ENCODE results near the gene TMEM198.

The TMEM198 gene

DNA sequence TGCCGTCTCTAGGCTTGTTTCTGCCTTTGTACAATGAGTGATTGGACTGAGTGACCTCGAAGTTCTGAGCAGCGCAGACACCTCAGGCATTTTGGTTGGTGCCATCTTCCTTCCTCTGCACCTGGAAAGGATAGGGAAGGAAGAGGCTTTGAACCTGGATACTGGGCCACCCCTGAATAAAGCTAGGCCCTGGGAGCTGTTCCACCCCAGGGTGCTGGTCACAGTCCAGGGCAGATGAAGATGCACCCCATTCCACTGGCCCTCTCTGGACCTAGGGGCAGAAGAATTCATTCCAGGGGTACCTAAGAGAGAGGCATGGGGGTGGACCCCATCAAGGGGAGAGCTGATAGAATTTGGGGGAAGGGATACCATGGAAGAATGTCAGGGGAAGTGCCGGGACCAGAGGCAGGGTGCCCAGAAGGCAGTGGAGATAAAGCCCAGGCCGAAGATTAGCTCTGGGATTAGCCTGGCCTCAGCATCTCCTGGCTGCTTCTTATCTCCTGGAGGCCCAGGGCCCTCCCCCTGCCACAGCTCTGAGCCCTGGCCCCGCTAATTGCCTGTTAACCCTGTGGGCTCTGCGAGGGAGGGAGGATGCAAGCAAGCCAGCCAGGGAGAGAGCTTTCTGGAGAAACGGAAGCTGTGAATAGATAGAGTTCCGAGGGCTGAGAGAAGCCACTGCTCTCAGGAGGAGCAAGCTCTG lies 18.1 kb upstream of the TMEM198 start:
- no peak for TF ChIP-seq CTCF (conservative IDR thresholded peaks at IDR 0.05; ENCODE audit: control insufficient read depth, insufficient read depth, low read depth, low read length)
- no peak overlapping the region for H3K4me3 ChIP-seq (ENCODE audit: control insufficient read depth, low read depth, low read length)
- no peak for DNase-seq (ENCODE audit: low read depth)

DNA sequence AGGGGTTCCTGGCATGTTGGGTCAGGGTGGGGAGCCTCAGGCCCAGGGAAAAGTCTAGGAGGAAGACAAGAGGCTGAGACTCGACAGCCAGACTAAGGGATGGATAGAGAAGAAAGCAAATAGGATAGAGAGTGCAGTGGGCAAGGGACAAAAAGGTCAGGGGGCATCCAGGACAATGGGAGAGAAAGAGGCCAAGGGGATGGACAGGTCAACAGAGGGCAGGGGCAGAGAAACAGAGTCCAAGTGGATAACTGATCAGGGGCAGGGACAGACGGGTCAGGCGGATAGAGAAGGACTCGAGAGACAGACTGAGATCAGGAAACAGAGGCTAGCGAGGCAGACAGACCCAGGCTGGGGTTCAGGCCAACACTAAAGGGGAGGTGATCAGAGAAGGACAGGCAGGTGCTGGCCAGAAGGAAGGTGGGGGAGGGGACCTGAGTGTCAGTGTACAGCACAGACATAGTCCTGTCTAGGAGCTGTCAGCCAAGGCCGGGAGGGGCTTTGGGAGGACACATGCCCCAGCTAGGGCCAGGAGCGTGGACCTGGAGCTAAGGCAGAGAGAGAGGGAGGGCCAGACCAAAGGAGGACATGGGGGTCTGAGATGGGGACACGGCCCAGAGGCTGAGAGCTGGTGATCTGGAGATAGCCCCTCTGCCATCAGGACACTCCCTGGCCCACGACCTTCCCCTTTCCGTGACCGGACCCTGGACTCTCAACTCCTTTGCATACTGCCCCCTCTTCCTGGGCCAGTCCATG lies 17.3 kb upstream of the TMEM198 start:
- no peak for TF ChIP-seq CTCF (conservative IDR thresholded peaks at IDR 0.05; ENCODE audit: control insufficient read depth, insufficient read depth, low read depth, low read length)

DNA sequence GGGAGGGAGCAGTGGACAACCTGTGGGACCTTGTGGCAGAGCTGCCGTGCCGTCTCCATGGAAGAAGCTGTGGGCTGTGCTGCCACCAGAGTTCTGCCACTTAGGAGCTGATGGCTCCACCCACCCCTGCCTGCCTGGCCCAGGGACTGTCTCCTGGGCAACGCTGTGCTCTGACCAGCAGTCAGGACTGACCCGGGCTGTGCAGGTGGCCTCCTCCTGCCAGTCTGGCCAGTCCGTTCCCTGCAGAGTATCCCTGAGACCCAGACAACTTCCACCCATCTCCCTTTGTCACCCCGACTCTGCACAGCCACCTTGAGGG lies 16.8 kb upstream of the TMEM198 start:
- no peak overlapping the region for H3K4me3 ChIP-seq (ENCODE audit: control insufficient read depth, low read depth, low read length)
- DNase-seq (ENCODE audit: low read depth): no peak
- TF ChIP-seq CTCF (conservative IDR thresholded peaks at IDR 0.05; ENCODE audit: control insufficient read depth, insufficient read depth, low read depth, low read length): no peak

More for the DNA sequence above, 17.3 kb upstream of the TMEM198 start:
- H3K4me3 ChIP-seq (ENCODE audit: control insufficient read depth, low read depth, low read length): no peak overlapping the region
- no peak for DNase-seq (ENCODE audit: low read depth)

DNA sequence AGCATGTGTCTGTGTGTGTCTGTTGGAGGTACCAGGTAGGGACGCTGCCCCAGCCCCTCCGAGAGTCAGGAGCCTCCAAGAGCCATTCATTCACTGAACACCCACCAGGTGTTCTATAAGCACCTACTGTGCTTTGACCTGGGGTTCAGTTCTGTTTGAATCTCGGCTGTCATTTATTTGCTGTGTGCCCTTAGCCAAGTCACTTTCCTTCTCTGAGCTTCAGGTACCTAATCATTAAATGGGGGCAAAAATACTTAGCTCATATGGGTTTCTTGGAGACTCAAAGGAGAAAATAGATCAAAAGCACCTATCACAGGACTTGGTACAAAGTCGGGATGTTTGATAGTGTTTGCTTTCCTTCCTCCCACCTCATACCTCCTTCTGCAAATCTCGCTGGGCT lies 16.4 kb upstream of the TMEM198 start:
- TF ChIP-seq CTCF (conservative IDR thresholded peaks at IDR 0.05; ENCODE audit: control insufficient read depth, insufficient read depth, low read depth, low read length): no peak
- no peak for DNase-seq (ENCODE audit: low read depth)
- no peak overlapping the region for H3K4me3 ChIP-seq (ENCODE audit: control insufficient read depth, low read depth, low read length)

DNA sequence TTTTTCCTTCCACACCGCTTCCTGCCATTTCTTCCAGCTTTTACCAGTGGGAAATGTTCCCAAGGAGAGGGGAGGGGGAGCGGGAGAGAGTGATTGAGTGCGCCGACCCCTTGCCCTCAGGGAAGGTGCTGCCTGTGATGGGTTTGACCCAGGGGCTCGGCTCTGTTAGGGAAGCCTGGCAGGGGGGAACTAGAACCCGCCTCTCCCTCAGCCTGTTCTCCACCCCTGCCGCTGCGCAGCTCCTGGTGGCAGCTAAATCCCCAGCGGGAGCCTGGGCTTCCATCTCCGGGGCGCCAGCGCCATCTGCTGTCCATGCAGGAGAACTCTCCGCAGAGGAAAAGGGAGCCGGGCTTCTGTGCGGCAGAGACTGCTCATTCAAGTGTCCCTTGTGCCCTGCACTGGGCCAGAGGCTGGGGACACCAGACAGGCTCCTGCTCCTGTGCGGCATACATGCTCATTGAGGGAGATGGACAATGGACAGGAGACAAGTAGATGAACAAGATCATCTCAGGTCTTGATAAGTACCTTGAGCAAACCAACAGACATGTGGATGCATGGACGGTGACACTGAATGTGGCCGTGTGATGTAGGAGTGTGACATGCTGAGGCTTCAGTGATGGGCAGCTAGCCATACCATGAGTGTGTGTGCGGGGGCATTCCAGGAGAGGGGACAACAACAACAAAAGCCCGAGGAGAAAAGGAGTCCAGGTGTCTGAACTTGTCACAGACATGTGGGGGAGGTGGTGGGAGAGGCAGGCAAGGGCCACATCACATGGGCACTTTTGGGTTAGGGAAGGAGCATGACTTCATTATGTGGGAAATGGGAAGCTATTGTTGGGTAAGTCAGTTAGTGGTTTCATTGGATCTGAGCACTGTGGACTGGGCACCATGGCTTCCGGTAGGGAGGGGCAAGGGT lies 13.5 kb upstream of the TMEM198 start:
- H3K4me3 ChIP-seq (ENCODE audit: control insufficient read depth, low read depth, low read length): peak overlapping the region; percentile 10
- peak; percentile 76 for DNase-seq (ENCODE audit: low read depth)
- peak; percentile 95 for TF ChIP-seq CTCF (conservative IDR thresholded peaks at IDR 0.05; ENCODE audit: control insufficient read depth, insufficient read depth, low read depth, low read length)

DNA sequence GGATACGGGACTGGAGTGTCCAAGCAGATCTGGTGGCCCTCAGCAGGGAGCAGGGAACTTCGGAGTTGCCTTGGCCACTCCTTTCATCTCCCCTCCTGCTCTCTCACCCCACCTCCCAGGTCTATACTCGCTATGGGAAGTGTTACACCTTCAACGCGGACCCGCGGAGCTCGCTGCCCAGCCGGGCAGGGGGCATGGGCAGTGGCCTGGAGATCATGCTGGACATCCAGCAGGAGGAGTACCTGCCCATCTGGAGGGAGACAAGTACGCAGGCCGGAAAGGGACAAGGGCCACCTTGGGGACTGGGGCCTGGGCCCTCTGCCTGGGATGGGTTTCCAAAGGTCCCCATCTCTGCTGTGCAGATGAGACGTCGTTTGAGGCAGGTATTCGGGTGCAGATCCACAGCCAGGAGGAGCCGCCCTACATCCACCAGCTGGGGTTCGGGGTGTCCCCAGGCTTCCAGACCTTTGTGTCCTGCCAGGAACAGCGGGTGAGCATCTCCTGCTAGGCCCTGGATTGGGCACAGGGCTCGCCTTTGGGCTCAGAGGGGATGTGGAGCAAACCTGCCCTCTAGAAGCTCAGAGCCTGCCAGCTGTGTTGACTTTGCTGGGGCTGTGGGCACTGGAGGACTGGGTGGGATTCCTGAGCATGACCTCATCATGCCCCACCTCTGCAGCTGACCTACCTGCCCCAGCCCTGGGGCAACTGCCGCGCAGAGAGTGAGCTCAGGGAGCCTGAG lies 12.0 kb upstream of the TMEM198 start:
- no peak overlapping the region for H3K4me3 ChIP-seq (ENCODE audit: control insufficient read depth, low read depth, low read length)
- no peak for DNase-seq (ENCODE audit: low read depth)
- TF ChIP-seq CTCF (conservative IDR thresholded peaks at IDR 0.05; ENCODE audit: control insufficient read depth, insufficient read depth, low read depth, low read length): no peak

Measured in fibroblast of mammary gland (primary cell).